NCI-H2107 (cell line): Measurements from ENCODE around the gene MX2.
"Not testable (repeated sequence)": the region's sequence is repeated elsewhere in the genome, so short reads cannot be mapped to it uniquely, and the experiment has no call there.

Experiments used
- DNase-seq: peaks from one replicate; lab custom pipeline; 2025; lab: John Stamatoyannopoulos, UW

MX2 gene, protein sequence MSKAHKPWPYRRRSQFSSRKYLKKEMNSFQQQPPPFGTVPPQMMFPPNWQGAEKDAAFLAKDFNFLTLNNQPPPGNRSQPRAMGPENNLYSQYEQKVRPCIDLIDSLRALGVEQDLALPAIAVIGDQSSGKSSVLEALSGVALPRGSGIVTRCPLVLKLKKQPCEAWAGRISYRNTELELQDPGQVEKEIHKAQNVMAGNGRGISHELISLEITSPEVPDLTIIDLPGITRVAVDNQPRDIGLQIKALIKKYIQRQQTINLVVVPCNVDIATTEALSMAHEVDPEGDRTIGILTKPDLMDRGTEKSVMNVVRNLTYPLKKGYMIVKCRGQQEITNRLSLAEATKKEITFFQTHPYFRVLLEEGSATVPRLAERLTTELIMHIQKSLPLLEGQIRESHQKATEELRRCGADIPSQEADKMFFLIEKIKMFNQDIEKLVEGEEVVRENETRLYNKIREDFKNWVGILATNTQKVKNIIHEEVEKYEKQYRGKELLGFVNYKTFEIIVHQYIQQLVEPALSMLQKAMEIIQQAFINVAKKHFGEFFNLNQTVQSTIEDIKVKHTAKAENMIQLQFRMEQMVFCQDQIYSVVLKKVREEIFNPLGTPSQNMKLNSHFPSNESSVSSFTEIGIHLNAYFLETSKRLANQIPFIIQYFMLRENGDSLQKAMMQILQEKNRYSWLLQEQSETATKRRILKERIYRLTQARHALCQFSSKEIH

GRCh38 chr21:41361786-41362604, at the start of gene MX2:
TSS of gene MX2 (plus strand) at chr21:41362027. CDS start at chr21:41376907, 14,880 bp downstream.
- no peak for DNase-seq

DNA sequence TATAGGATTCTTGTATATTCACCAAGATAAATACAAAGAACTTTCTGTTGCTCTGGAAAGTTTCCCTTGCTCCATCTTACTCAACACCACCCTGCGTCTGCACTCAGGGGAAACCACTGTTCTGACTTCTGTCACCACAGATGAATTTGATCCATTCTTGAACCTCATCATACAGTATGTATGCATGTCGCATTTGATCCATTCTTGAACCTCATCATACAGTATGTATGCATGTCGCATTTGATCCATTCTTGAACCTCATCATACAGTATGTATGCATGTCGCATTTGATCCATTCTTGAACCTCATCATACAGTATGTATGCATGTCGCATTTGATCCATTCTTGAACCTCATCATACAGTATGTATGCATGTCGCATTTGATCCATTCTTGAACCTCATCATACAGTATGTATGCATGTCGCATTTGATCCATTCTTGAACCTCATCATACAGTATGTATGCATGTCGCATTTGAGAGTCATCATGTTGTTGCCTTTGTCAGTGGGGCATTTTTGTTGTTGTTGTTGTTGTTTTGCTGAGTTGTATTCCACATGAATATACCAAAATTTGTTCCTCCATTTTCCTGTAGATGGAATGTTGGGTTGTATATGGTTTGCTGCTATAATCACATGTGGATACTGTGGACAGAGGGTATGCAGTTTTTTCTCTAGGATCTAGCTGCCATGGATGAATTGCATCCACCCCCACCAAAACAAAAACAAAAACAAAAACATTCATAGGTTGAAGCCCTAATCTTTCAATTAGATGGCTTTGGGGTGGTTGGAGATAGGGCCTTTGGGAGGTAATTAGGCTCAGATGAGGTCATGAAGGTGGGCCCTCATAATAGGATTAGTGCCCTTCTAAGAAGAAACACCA, 48.3 kb upstream of the MX2 start:
- DNase-seq = not testable (repeated sequence)

DNA sequence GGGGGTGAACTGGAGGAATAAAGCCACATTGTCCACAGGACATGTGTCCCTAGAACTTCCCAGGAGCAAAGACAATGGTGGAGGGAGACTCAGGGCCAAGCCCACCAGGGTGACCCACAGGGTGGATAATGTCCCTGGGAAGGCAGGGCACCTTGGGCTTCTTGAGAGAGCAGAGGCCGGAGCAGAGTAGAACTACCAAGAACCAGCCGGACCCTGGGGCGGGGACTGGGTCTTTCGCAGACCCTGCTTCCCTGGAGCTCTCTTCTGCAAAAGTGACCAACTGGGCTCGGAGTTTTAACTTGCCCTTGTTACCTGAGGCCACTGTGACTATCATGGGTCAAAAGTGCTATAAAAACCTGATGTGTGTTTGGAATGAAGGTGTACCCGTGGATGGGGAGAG, 46.1 kb upstream of the MX2 start:
- no peak for DNase-seq

DNA sequence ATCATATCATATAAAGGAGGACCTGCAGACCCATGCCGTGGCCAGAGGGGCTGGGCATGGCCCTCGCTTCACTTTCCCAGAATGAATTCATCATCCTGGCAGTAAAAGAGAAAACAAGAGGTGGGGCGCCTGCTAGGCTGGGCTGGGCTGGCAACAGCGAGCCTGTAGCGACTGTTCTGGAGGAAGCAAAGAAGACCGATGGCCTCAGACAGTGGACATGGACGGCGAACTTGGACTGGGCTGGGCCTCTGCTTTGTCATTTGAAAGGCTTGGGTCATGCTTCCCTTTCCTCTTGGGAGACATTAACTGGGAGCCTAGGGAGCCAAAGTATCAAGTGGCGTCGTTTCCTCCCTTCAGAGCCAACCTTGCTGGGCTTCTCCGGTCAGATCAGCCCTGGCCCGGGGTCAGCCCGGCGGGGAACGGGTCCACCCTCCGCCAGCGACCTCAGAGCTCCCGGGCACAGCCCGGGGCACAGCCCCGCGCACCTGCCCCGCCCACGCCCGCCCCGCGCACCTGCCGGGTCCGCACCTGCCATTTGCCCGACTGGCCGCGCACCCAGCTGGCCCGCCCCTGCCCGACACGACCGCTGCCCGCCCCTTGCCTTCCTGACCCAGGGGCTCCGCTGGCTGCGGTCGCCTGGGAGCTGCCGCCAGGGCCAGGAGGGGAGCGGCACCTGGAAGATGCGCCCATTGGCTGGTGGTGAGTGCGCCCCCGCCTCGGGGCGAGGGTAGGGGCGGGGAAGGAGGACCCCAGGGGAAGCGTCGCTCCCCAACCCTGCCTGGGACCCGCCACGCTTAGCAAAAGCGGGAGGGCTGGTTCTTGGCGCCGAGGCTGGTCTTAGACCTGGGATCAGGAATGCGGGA, 45.4 kb upstream of the MX2 start, which contains the start of gene FAM3B:
Gene FAM3B, plus strand, starts transcription at position 602 of the 863 bp plus-strand sequence. Its CDS starts 79 bp downstream, at position 681.
- DNase-seq = peak; percentile 29

- no peak for DNase-seq
Observed at GRCh38 chr21:41317063-41317392, 44.8 kb upstream of the MX2 start.

GRCh38 chr21:41317458-41317857, 44.4 kb upstream of the MX2 start:
- DNase-seq = no peak

GRCh38 chr21:41318218-41318617, 43.6 kb upstream of the MX2 start:
- DNase-seq = no peak

DNA sequence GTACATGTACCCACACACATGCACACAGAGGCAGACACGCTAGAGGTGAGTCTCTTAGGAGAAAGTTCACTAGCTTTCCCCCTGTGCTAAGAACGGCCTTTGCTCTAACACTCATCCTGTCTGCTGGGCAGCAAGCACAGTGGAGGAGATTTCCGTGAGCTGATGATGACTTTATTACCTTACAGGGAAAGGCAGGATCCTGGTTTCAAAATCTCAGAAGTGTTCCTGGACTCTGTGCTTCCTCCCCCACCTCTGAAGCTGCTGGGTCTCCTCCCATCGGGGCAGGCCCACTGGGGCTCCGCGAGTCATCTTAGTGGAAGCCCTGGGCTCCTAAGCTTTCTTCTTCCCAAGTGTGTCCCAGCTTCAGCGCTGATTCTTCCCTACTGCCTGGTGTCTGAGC, 42.6 kb upstream of the MX2 start:
- no peak for DNase-seq

GRCh38 chr21:41321211-41321907, 40.5 kb upstream of the MX2 start:
- DNase-seq = peak; percentile 46

- DNase-seq = no peak
Observed at GRCh38 chr21:41321908-41322495, 39.8 kb upstream of the MX2 start.

DNA sequence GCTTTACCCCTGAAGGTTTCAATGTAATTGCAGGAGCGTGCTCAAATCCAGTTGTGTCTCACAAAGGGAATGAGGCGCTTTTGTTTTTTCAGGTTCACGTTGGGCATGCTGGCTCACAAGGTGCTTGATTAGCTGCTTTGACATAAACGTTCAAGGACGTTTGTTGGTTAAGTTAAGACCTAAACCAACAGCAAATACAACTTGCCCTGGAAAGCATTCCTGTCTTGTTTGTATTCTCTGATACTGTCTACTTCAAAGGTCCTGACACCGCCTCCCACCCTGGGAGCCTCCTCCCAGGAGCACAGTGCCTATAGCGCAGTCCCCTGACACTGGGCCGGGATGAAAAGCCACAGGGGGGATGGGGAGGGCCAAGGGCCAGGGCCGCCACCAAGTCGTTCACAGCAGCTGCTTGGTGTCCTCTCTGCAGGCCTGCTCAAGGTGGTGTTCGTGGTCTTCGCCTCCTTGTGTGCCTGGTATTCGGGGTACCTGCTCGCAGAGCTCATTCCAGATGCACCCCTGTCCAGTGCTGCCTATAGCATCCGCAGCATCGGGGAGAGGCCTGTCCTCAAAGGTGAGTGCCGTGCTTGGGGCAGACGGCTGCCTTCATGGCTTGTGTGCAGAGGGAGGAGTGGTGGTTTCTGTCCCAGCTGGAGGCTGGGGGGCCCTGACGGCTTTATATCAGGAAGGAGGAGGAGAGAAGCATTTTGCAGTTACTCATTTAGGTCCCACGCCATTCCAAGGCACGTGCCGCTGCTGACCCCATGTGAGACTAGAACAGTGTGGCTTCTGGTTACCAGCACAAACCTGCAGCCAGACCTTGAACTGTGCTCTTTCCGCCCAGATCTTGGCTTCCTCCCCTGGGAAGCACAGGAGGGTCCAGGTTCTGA, 39.1 kb upstream of the MX2 start:
- DNase-seq = no peak

- DNase-seq = no peak
Observed at GRCh38 chr21:41325138-41325912, 36.5 kb upstream of the MX2 start.

DNA sequence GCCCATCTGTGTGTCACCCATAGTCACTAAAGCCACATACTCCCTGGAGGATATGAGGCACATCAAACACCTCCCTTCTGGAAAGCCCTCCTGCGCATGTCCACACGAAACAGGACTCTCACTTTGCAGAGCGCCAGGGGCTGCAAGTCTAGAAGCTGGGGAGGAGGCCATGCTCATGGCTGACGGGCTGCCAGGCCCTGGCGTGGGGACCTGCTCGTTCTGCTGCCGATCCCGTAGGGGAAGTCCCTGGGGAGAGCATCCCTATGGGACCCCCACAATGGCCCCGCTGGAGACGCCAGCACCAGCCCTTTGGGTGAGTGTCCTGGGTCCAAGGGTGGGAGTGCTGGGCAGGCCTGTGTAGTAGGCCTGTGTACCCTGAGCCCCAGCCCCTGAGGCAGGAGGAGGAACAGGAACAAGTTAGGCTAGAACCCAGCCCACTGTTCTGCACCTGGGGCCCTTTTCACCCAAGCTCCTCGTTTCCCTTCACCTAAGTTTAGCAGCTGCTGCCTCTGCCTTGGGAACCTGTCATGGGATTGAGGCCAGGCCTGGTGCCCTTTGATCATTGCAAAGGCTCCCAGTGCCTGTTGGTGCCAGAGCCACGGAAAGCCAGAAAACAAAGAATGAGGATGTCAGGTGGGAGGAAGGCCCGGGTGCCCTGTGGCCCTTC, 35.3 kb upstream of the MX2 start:
- DNase-seq = no peak

DNA sequence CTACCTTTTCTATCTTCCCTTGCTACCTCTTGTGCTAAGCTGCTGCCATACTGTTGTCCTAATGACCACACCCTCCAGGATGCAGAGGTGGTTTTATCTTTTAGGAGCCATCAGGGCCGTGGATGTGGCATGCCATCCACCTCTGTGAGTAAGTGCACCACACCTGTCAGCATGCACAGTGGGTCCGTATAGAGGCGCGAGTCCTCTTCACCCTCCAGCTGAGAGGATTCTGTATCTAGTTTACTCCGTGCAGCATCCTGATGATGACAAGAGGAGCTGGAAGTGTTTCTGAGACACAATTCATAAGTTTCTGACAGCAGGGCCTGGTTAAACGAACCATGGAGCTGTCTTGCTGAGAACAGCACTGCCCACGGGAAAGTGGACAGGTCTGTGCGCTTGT, 34.1 kb upstream of the MX2 start:
- no peak for DNase-seq

DNA sequence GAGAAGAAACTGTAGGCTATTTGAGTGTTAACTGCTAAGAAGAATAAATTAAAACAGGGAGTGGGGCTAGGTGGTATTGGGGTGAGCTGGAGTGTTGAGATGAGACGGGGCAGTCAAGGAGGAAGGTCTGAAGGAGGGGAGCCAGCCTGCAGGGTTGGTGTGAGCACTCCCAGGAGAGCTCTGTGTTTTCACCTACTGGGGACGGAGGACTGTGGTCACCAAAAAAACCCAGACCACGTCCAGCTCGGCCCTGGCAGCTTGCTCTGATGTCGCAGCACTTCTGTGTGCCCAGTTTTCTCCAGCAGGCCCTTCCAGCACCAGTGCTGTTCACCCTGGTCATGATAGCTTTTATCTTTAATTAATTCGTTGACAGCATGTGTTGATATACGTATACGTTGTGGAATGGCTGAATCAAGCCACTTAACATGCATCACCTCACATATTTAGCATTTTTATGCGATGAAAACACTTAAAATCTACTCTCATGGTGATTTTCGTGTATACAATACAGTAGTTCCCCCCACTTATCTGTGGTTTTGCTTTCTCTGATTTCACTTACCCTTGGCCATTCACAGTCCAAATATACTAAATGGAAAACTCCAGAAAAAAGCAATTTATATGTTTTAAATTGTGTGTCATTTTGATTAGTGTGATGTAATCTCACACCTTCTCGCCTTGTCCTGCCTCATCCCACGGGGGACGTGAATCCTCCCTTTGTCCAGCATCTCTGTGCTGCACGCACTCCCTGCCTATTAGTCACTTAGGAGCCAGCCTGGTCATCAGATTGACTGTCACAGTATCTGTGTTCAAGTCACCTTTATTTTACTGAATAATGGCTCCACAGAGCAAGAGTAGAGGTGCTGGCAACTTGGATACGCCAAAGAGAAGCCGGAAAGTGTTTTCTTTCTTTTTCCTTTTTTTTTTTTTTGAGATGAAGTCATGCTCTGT, 32.9 kb upstream of the MX2 start:
- DNase-seq = no peak

DNA sequence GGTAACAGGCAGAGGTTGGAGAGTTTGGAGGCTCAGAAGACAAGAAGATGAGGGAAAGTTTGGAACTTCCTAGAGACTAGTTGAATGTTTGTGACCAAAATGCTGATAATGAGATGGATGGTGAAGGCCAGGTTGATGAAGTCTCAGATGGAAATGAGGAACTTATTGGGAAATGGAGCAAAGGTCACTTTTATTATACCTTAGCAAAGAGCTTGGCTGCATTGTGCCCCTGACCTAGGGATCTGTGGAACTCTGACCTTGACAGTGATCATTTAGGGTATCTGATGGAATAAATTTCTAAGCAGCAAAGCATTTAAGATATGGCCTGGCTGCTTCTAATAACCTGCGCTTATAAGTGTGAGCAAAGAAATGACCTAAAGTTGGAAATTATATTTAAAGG, 28.1 kb upstream of the MX2 start:
- DNase-seq = no peak
